Measurements from ENCODE around the gene PTX3.

The PTX3 gene

DNA sequence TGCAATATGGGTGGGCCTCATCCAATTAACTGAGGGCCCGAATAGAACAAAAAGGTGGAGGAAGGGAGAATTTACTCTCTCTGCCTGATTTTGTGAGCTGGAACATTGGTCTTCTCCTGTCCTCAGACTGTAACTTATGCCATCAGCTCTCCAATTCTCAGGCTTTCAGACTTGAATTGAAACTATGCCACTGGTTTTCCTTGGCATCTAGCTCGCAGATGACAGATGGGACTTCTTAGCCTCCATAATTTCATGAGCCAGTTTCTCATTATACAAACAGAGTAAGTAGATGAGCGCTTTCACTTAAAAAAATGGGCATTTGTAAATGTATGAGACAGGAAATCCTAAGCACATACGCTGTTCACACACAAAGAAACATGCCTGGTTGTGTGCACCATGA, 8.7 kb upstream of the PTX3 start:
- no peak for DNase-seq

DNA sequence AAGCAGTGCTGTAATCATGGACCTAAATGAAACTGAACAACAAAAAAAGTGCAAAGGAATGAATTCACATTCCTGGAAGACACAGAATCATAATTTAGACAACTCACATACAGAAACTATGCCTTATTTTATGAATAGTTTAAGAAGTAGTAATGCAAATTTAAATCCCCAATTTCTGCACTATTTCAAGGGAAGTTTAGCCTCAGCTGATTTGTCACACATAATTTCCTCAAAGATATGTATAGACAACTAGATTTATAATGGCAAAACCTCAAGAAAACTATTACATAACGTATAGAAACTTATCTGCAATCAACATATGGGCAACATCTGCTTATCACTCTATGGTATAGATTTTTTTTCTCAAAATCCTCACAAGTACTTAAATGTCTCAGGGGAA, 7.8 kb upstream of the PTX3 start:
- DNase-seq, result no peak

DNA sequence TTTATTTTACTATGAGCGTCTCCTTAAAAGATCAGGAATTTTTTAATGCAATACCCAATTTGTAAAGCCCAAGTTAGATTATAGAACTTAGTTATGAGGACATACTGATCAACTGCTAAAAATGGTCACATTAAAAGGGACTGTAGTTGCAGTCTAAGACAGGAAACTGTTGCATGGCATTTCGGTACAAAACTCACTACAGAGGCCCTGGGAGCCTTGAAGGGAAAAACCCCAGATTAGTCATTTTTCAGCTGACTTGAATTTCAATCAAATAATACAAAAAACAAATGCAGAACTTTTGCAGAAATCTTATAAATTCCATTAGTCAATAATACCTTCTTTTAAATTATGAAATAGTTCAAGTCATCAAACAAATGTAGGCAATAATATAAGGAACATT, 6.9 kb upstream of the PTX3 start:
- no peak for DNase-seq

DNA sequence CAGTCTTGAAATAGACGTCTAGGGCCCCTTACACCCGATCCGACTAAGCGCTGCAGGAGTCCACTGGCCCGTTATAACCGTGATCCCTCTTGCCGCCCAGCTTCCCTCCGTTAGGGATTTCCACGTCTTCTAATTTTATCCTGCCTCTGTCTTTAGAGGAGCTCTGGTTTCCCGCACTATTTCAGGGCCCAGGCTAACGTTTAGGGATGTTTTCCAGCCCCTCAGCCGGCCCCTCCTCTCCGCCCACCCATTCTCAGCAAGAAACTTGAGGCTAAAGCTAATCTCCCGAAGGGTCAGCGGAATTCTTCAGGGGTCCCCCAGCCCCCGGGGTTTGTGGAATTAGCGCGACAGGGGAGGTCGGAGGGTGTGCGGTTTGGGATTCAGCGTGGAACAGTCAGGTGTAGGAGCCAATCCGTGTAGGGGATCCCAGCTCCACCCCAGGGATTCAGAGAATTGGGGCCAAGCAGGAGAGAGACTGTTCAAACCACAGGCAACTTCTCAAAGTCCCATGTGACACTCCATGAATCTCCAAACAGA, 1.6 kb downstream of the PTX3 start:
- DNase-seq, result no peak

DNA sequence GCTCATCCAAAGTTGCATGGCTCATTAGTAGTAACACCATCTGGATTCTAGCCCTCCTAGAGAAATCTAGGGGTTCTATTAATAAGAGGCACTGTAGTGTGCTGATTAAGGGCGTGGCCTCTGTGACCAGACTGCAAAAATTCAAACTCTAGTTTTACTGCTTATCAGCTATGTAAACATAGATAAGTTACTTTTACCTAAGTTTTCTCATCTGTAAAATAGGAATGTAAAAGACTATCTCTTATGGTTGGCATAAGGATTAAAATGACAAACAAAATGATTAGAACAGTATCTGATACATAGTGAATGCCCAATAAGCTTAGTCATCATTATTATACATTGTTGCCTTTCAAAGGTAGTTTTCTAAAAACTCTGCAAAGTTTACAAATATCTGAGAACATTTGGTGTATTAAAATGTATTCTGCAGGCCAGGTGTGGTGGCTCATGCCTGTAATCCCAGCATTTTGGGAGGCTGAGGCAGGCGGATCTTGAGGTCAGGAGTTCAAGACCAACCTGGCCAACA, 4.5 kb downstream of the PTX3 start:
- no peak for DNase-seq

DNA sequence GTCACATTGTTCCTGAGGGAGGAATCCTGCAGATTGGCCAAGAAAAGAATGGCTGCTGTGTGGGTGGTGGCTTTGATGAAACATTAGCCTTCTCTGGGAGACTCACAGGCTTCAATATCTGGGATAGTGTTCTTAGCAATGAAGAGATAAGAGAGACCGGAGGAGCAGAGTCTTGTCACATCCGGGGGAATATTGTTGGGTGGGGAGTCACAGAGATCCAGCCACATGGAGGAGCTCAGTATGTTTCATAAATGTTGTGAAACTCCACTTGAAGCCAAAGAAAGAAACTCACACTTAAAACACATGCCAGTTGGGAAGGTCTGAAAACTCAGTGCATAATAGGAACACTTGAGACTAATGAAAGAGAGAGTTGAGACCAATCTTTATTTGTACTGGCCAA, 6.1 kb downstream of the PTX3 start:
- no peak for DNase-seq

DNA sequence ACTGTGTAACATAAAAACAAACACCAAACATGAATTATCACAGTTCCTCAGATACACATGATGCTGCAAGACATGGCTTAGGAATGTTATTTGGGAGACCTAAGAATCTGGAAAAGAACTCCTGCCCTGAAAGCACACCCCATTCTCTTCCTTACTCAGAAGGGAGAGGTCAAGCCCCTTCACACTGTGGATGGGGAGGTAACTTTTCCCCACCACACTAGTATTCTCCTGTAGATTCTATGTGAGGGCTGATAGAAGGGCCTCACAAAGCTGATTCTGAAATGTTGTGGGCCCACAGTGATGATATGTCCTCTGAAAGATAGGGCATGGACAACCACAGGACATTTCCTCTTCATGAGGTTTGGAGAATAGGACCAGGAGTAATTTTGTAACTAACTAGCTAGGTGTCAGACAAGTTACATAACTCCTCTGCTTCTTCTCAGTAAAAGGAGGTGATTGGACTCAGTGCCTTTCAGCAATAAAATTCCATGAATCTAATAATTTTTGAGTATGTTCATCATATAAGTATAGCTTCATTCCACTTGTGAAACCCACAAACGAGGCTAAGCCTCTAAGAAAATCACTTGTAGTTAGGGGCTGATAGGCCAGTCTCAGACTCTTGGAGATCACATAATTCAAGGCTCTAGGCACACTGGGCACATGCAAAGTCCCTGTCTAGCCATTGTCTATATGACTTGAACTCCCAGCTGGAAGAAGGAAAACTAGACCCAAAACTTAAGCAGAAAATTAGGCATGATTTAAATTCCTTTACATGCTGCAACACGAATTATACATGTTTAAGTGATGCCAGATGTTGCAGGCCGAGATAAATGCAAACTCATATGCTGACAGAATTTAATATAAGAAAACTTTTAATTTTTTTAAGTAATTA, 7.5 kb downstream of the PTX3 start:
- DNase-seq, result no peak

DNA sequence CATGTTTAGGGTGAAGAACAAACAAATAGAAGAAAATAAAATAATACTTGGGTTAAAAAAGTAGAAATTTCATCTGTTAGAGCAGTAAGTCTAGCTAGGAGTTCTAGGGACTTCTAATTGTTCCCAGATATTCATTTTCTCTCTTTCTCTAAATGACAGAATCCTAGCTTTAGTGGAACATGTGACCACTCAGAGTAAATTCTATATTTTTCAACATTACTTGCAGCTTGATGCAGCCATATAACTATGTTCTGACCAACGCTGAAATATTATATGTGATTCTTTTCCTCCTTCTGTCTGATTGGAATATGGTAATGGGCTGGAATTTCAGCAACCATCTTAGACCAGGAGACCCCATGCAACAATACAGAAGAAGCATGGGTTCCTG, 8.1 kb downstream of the PTX3 start:
- no peak for DNase-seq

DNA sequence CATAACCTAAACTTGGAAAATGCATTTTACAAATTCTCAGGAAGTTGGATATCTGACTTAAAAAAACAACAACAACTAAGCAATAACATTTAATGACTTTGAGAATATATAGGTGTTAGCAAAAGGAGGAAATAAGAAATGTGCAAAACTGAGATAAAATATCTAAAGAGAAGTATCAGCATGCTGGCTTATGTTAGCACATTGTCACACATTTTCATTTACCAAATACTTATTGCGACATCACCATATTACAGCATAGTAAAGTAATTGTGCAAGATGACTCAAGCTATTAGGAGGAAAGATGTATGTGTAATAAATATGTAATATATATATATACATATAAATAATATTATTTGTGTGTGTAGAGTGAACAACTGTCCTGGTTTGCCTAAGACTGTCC, 9.2 kb downstream of the PTX3 start:
- no peak for DNase-seq

DNA sequence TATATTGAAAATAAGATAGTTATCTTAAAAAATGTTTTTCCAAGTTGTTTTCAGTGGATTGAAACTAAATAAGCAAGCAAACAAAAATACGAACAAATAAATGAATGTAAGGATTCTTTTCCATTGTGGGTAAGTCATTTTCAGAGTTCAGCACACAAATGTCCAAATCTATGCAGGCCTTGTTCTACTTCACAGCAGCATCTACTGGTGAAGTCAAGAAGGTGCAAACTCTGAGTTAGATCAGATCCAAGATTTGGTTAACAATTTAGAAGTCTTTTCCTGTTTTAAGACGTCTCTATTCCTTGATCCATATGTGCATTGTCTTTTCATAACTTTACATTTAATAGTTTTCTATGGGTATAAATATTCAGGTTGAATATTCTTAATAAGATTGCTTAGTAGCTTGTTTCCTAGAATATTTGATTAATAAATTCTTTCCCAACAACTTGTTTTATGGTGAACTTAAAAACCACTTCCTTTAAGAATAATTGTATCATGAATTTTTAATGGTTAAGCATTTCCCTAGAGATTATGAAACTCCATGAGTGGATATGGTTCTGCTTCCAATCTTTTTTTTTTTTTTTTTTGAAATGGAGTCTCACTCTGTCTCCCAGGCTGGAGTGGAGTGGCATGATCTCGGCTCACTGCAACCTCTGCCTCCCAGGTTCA, 10.5 kb downstream of the PTX3 start:
- no peak for DNase-seq

DNA sequence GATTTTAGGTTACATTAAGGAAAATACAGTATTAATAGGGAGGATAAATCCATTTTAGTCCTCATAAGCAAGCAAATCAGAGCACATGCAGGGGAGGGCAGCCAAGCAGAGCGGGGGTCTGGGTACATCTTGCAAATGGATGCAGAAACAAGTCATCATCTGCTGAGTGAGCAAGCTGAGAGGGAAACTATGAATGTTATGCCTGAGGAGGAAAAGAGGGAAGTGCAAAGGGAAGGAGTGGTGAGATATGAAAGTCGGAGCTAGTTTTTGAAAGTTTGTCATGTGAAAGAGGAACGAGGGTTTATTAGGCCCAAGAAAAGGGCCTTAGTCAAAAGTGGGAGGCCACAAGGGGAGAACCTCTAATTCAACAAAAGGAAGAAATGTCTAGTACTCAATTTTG, 15.4 kb downstream of the PTX3 start:
- DNase-seq, result no peak

DNA sequence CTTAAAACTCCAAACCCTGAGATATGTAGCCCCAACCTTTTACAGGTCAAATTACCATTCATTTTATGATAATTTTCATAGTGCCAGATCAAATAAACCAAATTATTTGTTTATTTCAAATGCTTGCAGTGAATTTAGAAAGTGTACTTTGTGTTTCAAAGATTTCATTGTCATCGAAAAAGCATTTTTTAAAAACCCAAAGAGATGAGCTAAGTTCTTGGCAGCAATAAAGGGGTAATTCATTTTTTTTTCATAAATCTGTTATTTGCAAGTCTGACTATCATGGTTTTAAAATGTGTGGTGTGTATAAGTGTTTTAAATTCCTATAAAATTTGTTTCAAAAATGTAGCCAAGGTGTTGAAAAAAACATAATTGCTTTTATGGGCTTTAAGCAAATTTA, 17.2 kb downstream of the PTX3 start:
- DNase-seq, result no peak

DNA sequence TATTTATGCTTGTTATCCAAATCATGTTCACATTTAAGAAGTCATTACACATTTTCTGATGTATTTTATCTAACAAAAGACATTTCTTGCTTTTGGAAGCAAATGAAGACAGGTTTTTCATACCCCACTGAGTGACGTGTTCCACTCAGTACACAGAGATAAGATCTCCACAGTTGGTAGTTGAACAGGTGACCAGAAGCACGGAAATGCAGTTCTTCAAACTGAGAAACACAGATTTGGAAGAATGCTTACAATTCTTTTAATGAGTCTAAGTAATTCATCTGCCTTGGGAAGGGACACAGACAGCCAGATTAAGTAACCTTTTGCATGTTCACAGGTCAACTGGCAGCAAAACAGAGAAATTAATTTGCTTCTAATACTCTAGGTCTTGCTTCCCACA, 23.1 kb downstream of the PTX3 start:
- no peak for DNase-seq

DNA sequence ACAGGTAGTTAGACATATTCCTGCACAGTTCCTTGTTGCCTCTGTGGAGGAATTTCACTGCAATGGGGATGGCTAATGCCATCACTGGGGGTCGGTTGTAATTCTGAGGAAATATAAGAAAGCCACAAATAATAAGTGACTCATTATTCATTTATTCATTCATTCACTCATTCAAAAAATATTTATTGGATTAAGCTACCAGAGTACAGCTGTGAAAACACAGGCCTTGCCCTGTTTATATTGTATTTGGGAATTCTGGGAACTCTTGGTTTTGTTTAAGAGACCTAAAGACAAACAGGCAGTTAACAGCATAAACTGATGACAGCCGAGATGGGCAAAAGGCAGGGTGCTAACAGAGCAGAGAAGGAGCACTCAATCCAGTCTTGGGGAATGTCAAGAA, 23.6 kb downstream of the PTX3 start:
- DNase-seq, result no peak

DNA sequence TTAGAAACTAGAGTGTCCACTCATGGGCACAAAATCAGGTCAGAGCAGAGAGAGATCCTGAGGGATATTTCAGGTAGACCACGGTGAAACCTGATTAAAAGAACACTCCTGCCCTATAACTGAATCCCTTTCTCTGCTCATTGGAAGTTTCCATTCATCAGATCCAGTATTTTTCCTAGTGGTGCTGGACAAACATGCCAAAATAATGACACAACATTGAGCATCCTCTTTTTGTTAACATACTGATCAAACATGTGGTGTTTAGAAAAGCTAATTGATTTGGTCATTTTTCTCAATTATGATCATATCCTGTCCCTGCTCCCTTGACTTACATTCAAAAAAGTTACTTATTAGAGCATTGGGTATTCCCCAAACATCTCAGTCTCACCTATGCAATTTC, 27.2 kb downstream of the PTX3 start:
- DNase-seq, result no peak

DNA sequence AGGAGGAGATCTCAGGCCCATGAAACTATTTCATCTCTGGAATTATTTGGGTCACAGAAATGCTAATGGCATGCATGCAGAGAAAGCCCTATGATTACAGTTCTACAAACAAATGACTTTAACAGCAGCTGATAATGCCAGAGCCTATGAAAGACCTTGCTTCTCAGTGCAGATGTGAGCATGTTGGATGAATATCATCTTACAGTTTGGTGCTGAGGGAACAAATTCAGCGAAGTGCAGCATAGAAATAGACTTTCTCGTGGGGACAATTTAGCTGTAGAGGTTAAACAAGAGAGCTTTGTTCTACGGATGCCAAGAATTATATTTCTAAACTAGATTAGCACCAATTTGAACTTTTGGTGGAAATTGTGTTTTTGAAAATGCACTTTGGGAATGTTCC, 27.7 kb downstream of the PTX3 start:
- DNase-seq, result no peak

DNA sequence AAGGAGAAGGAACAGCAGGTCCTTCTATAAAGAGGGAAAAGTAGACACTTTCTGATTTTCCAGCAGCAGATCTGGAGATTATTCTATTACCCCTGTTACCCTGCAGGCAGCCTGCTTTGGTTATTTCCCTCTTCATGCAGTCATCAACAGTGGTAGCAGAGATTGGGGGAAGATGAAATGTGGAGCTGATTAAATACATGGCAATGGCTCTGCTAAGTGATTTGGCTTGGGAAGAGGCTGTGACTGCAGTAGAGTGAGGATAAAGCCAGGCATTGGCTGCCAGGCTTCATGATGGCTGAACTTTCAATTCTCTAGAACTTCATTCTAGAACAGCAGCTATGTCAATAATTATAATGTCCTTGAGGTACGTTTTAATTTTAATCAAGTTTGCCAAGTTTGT, 29.1 kb downstream of the PTX3 start:
- DNase-seq, result no peak

DNA sequence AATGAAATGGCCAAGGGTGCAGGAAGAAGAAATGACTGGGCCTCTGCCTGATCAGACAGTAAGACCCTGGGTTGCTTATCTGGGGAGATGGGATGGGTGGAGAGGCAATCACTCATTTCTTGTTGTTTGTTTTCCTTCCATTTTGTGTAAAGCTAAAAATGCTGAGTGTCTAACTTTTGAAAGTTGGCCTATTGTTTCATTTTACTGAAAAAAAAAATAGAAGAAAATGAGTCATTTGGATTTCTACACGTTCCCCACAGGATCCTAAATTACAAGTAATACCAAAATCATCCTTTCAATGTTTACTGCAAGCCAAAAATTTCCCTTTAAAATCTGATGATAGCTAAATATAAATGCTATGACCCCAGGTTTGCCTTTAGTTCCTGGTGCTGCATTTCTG, 30.6 kb downstream of the PTX3 start:
- DNase-seq, result no peak

DNA sequence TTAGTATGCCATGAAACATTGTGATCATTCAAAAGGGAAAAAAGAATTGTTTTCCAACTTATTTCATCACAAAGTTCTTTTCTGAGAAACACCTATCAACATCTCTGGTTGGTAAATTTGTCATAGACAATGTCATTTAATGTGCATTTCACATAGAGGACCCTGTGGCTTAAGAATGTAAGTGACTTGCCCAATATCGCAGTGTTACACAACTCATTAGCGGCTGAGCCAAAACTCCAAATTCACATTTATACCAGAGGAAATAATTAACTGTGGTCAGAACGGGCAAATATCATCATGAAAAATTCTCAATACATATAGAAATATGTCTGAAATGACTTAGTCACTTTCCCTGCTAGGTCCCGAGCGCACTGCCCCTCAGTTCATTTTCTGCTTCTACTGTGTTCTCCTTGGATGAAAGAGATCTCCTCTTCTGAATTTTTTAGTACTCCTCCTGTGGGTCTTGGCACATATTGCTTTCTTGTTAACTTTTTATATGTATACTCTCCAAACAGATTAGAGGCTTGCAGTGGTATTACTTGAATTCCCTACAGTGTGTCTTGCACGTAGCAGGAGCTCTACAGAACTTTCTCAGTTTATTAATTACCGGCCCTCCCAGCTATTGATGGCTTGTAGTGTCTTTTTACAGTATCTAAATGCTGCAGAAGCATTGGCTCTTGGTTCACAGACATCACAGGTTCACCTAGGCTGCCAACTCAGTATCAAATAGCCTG, 33.1 kb downstream of the PTX3 start:
- DNase-seq, result no peak

DNA sequence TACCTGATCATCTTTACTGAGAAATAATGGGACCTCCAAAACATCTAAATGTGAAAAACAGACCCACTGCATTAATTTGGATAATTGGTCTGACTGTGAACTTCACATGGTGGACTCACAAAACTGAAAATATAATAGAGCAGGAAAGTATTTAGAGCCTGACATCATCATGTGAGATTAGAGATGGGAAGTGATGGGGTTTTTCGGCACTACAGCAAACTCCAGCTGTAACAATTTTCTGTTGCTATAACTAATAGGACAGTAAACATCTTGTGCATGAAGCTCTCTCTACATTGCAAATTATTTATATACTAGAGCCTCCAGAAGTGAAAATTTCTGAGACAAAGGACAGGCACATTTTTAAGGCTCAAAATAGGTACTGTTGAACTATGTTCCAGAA, 34.4 kb downstream of the PTX3 start:
- no peak for DNase-seq

DNA sequence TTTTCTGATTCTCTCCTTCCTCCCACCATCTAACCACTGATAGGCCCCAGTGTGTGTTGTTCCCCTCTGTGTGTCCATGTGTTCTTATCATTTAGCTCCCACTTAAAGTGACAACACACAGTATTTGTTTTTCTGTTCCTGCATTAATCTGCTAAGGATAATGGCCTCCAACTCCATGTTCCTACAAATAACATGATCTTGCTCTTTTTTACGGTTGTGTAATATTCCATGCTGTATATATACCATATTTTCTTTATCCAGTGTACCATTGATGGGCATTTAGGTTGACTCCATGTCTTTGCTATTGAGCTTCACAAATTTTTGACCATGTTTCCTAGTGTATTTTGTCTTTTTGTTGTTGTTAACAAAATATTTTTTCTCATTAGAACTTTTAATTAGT, 36.0 kb downstream of the PTX3 start:
- DNase-seq, result no peak

DNA sequence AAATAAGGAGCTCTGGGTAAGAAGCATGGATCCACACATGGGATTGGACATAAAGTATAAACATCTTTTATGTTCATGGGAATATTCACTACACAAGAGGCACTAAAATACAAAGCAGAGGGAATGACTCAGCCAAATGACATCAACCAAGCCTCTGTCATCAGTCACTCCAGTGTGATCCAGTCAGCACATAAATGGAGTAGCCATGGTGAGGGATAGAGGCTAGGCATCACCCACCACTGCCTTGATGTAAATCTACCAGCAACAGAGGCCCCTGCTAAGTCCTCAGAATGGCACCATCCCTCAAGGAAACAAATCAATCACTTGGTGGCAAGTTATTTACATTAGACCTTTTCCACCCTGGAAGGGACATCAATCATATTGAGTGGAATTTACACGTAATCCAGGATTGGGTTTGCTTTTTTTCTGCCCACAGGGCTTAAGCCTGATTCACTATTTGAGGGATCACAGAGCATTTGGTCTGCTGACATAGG, 39.3 kb downstream of the PTX3 start:
- no peak for DNase-seq

DNA sequence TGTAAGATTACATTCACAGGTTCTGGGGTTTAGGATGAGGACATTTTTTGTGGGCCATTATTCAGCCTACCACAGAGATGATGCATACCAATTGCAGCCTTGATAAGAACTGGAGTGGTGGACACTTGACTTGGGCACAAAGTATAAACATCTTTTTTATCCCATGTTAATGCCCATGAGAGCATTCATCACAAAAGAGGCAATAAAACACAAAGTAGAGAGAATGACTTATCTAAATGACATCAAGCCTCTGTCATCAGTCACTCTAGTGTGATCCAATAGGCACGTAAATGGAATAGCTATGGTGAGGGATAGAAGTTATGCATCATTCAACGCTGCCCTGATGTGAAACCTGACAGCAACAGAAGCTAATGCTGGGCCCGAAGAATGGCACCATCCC, 40.8 kb downstream of the PTX3 start:
- no peak for DNase-seq

Measured in activated CD4-positive, alpha-beta T cell treated with anti-CD3 and anti-CD28 coated beads, Interleukin-2, amount 50 U/mL, for 1 hour (primary cell).